Left lung (tissue), 10 donors: ENCODE measurements around the gene SCAMP2. TPM values are rescaled to one million over a fixed set of nuclear protein-coding genes. Genes with fewer than 3 reads are reported as not detected.

Source experiments
- ATAC-seq: fragments of 200-7000 bp; cut with Tn5 transposase; one replicate; pipeline ENCODE4 v1.9.1; 2020; ENCODE audit warnings: moderate library complexity
- DNase-seq, 4 donors: peaks; one replicate each; pipeline ENCODE4 v3.0.0-alpha.2; 2013 to 2020
- H3K27ac ChIP-seq, 2 donors: fragments of 200-600 bp; sonication (generic) in 1 of 2; one replicate each; pipeline versions ENCODE4 v1.5.0 to v1.8.0; 2020 to 2021
- H3K27me3 ChIP-seq, 2 donors: fragments of 200-600 bp; sonication (generic) in 1 of 2; one replicate each; pipeline versions ENCODE4 v1.5.0 to v1.8.0; 2020 to 2021
- H3K36me3 ChIP-seq, 2 donors: fragments of 200-600 bp; sonication (generic) in 1 of 2; one replicate each; pipeline versions ENCODE4 v1.5.0 to v1.8.0; 2020 to 2021
- H3K4me1 ChIP-seq, 2 donors: fragments of 200-600 bp; one replicate each; pipeline ENCODE4 v1.8.0; 2021
- H3K4me3 ChIP-seq, 2 donors: fragments of 200-600 bp; sonication (generic) in 1 of 2; one replicate each; pipeline versions ENCODE4 v1.5.0 to v1.8.0; 2020 to 2021; ENCODE audit warnings: mild to moderate bottlenecking in 1 of 2
- H3K9me3 ChIP-seq, 2 donors: fragments of 200-600 bp; sonication (generic) in 1 of 2; one replicate each; pipeline versions ENCODE4 v1.5.0 to v1.8.0; 2020 to 2021
- CTCF ChIP-seq, 2 donors: fragments of 200-600 bp; sonication (generic) in 1 of 2; IDR thresholded peaks; one replicate each; pipeline versions ENCODE4 v1.5.0 to v1.8.0; 2021; ENCODE audit warnings: antibody characterized with exemption in 2 of 2
- intact Hi-C, 2 donors: fragments of 100-400 bp; cut with DNase I; formaldehyde crosslinking; loops; one replicate each; pipeline versions ENCODE4 v1.11.2 to v1.14.2; 2022
- polyA plus RNA-seq, 6 donors: library from polyadenylated mRNA; unstranded; fragments of 120-200 nt; gene quantifications; one replicate each; pipeline ENCODE4 v1.2.1, GENCODE V29; 2013; ENCODE audit not compliant: insufficient read length in 6 of 6
- total RNA-seq, 2 donors: library from RNA; stranded (reverse); fragmentation: NEBNext Ultra II Directional; extraction: Animal tissue kit (Norgen Biotek cat#: 25700); gene quantifications; one replicate each; pipeline ENCODE4 v1.2.1, GENCODE V29; 2021
- donor health status: DM: no; HTN: yes; CAD: no.
- donor health status: DM: no; HTN: no; CAD: no.

Gene SCAMP2
- total and polyA plus RNA-seq, 8 donors = 42.8 to 138 (median 48.0) TPM

GRCh38 chr15:74815121-74815934 lies 57.8 kb downstream of the SCAMP2 start:
- Histone ChIP-seq H3K27me3 (no peaks in the 10 kb centered on the region), H3K4me1 (peaks cover 0 to 8% of the 10 kb centered on the region in 2 donors), H3K36me3 (no peaks in the 10 kb centered on the region), H3K27ac (no peak overlapping the region), H3K4me3 (no peak overlapping the region), H3K9me3 (no peaks in the 10 kb centered on the region)
- ATAC-seq (peak; percentile 62), DNase-seq (peak in 1 of 4 donors; percentile 61)
- intact Hi-C loops = no loop called here
- TF ChIP-seq CTCF (IDR thresholded peaks at IDR 0.05) = no peak

GRCh38 chr15:74812533-74812932 lies 60.6 kb downstream of the SCAMP2 start, which contains the start of gene LMAN1L:
LMAN1L (plus strand) TSS chr15:74812835; CDS start chr15:74812855, 20 bp downstream.
- Histone ChIP-seq H3K4me3 (no peak within 1 kb of the TSS), H3K9me3 (no peaks in the 10 kb centered on the region), H3K36me3 (no peaks in the 10 kb centered on the region), H3K27me3 (no peaks in the 10 kb centered on the region), H3K4me1 (no peaks in the 10 kb centered on the region), H3K27ac (no peak within 1 kb of the TSS)
- intact Hi-C loops = no loop called here
- TF ChIP-seq CTCF (IDR thresholded peaks at IDR 0.05) = no peak
- ATAC-seq (no peak), DNase-seq (peak in 2 of 4 donors; percentile 30 to 48)

- no peaks in the 10 kb centered on the region for H3K36me3 ChIP-seq
- DNase-seq (peak in 1 of 4 donors; percentile 7), ATAC-seq (no peak)
- H3K9me3 ChIP-seq = no peaks in the 10 kb centered on the region
- no peak overlapping the region for H3K4me3 ChIP-seq
- H3K27me3 ChIP-seq = no peaks in the 10 kb centered on the region
- no peak for TF ChIP-seq CTCF (IDR thresholded peaks at IDR 0.05)
- H3K27ac ChIP-seq = no peak overlapping the region
- intact Hi-C loops = no loop called here
- H3K4me1 ChIP-seq = no peaks in the 10 kb centered on the region
Measured at GRCh38 chr15:74809956-74810355, 63.2 kb downstream of the SCAMP2 start.

GRCh38 chr15:74809242-74809641 lies 63.9 kb downstream of the SCAMP2 start:
- Histone ChIP-seq H3K27ac (no peak overlapping the region), H3K4me3 (no peak overlapping the region), H3K36me3 (peaks cover 0 to 6% of the 10 kb centered on the region in 2 donors), H3K4me1 (no peaks in the 10 kb centered on the region), H3K27me3 (no peaks in the 10 kb centered on the region), H3K9me3 (no peaks in the 10 kb centered on the region)
- intact Hi-C loops = no loop called here
- DNase-seq (peak in 1 of 4 donors; percentile 13), ATAC-seq (no peak)
- TF ChIP-seq CTCF (IDR thresholded peaks at IDR 0.05) = no peak

GRCh38 chr15:74808840-74809229 lies 64.3 kb downstream of the SCAMP2 start:
- TF ChIP-seq CTCF (IDR thresholded peaks at IDR 0.05) = no peak
- ATAC-seq = no peak
- no peaks in the 10 kb centered on the region for H3K27me3 ChIP-seq

More at GRCh38 chr15:74808840-74809229, 64.3 kb downstream of the SCAMP2 start:
- no peak overlapping the region for H3K27ac ChIP-seq
- peaks cover 0 to 10% of the 10 kb centered on the region in 2 donors for H3K36me3 ChIP-seq
- H3K4me1 ChIP-seq = no peaks in the 10 kb centered on the region
- DNase-seq = peak in 1 of 4 donors; percentile 8
- no peak overlapping the region for H3K4me3 ChIP-seq
- no peaks in the 10 kb centered on the region for H3K9me3 ChIP-seq
- intact Hi-C loops = no loop called here
